Esophagus squamous epithelium (tissue), 5 donors: Measurements from ENCODE around the gene KRT72. TPM values are rescaled to one million over a fixed set of nuclear protein-coding genes. Genes with fewer than 3 reads are reported as not detected.

Experiments
- DNase-seq: peaks from one replicate; lab custom pipeline; 2025; lab: John Stamatoyannopoulos, UW
- H3K27ac ChIP-seq, 4 donors: fragments of 200-600 bp; sonication (generic); one replicate each; pipeline ENCODE4 v1.5.1; 2016 to 2019; ENCODE audit warnings: mild to moderate bottlenecking in 1 of 4
- H3K27me3 ChIP-seq, 4 donors: fragments of 200-600 bp; sonication (generic); 1 replicate in 3 of 4; 2 replicates in 1 of 4; pipeline versions ENCODE4 v1.5.1 to v1.6.0; 2017 to 2021; ENCODE audit warnings: antibody characterized with exemption in 1 of 4
- H3K36me3 ChIP-seq, 3 donors: fragments of 200-600 bp; sonication (generic); one replicate each; pipeline ENCODE4 v1.5.1; 2016 to 2019
- H3K4me1 ChIP-seq, 3 donors: fragments of 200-600 bp; sonication (generic); one replicate each; pipeline ENCODE4 v1.5.1; 2017 to 2019
- H3K4me3 ChIP-seq, 4 donors: fragments of 200-600 bp; sonication (generic); 1 replicate in 3 of 4; 2 replicates in 1 of 4; pipeline ENCODE4 v1.5.1; 2016 to 2019; ENCODE audit warnings: mild to moderate bottlenecking in 2 of 4, moderate library complexity in 1 of 4
- H3K9me3 ChIP-seq, 3 donors: fragments of 200-600 bp; sonication (generic); one replicate each; pipeline ENCODE4 v1.5.1; 2016 to 2019
- CTCF ChIP-seq, 6 experiments: fragments of 450-650 bp in 4 of 6; fragments of 200-600 bp in 2 of 6; sonication (generic) in 2 of 6; IDR thresholded peaks; one replicate each; pipeline ENCODE4 v1.5.1; 2016 to 2019; ENCODE audit warnings: antibody characterized with exemption in 6 of 6, mild to moderate bottlenecking in 4 of 6, moderate library complexity in 4 of 6
- POLR2A ChIP-seq, 4 donors: fragments of 450-650 bp; IDR thresholded peaks; one replicate each; pipeline ENCODE4 v1.6.1; 2017; ENCODE audit warnings: antibody characterized with exemption in 4 of 4, mild to moderate bottlenecking in 4 of 4, moderate library complexity in 3 of 4
- WGBS, 2 donors: methylation state at CpG; one replicate each; pipeline ENCODE4 v1.1.5; 2018; 5-methylcytosine and 5-hydroxymethylcytosine counted together
- intact Hi-C: fragments of 100-400 bp; cut with DNase I; formaldehyde crosslinking; loops from one replicate; pipeline ENCODE4 v1.15.0; 2022
- total RNA-seq, 4 donors: library from RNA; depleted of rRNA; stranded (reverse); fragments of >200 nt; gene quantifications; one replicate each; pipeline ENCODE4 v1.1.0, GENCODE V29; 2016
- donor health status: DM: yes; HTN: yes; CAD: no.

Gene KRT72
- total RNA-seq, 4 donors from 2014 or later, result not detected

- 95 to 100% methylated on average over 1 to 4 of the region's 9 CpGs for WGBS, 2 donors
- Histone ChIP-seq H3K4me1 (peaks cover 0 to 8% (median 0%) of the 10 kb centered on the region in 3 donors), H3K27me3 (peaks cover 0 to 38% (median 0%) of the 10 kb centered on the region in 4 donors), H3K36me3 (no peaks in the 10 kb centered on the region), H3K4me3 (no peak overlapping the region), H3K27ac (no peak overlapping the region), H3K9me3 (no peaks in the 10 kb centered on the region)
- TF ChIP-seq CTCF (IDR thresholded peaks at IDR 0.05) (no peak), POLR2A (IDR thresholded peaks at IDR 0.05) (no peak)
- no peak for DNase-seq
- intact Hi-C loops, result no loop called here
Measured at GRCh38 chr12:52615912-52616311, 14.6 kb upstream of the KRT72 start.

- WGBS, 2 donors, result 71 to 75% methylated on average over 3 of the region's 6 CpGs
- Histone ChIP-seq H3K9me3 (no peaks in the 10 kb centered on the region), H3K27me3 (peaks cover 0 to 44% (median 0%) of the 10 kb centered on the region in 4 donors), H3K4me3 (no peak overlapping the region), H3K36me3 (no peaks in the 10 kb centered on the region), H3K4me1 (peaks cover 0 to 8% (median 0%) of the 10 kb centered on the region in 3 donors), H3K27ac (no peak overlapping the region)
- DNase-seq, result no peak
- TF ChIP-seq CTCF (IDR thresholded peaks at IDR 0.05), result no peak
- no peak for TF ChIP-seq POLR2A (IDR thresholded peaks at IDR 0.05)
- intact Hi-C loops, result no loop called here
Measured at GRCh38 chr12:52615208-52615868, 14.1 kb upstream of the KRT72 start.

- no peak for DNase-seq
- Histone ChIP-seq H3K27ac (no peak overlapping the region), H3K4me3 (no peak overlapping the region), H3K4me1 (peaks cover 0 to 8% (median 0%) of the 10 kb centered on the region in 3 donors), H3K36me3 (no peaks in the 10 kb centered on the region), H3K9me3 (no peaks in the 10 kb centered on the region), H3K27me3 (peaks cover 0 to 49% (median 0%) of the 10 kb centered on the region in 4 donors)
- intact Hi-C loops, result no loop called here
- WGBS, 2 donors, result 70 to 93% methylated on average over 3 to 6 of the region's 10 CpGs
- TF ChIP-seq POLR2A (IDR thresholded peaks at IDR 0.05) (no peak), CTCF (IDR thresholded peaks at IDR 0.05) (no peak)
Measured at GRCh38 chr12:52614381-52615207, 13.3 kb upstream of the KRT72 start.

- 94% methylated on average over 7 of the region's 9 CpGs; no CpG with 5 or more reads in 1 of the 2 donors for WGBS, 2 donors
- DNase-seq, result no peak
Measured at GRCh38 chr12:52613384-52614030, 12.2 kb upstream of the KRT72 start.

More at GRCh38 chr12:52613384-52614030, 12.2 kb upstream of the KRT72 start:
- no peak for TF ChIP-seq CTCF (IDR thresholded peaks at IDR 0.05)
- no peak for TF ChIP-seq POLR2A (IDR thresholded peaks at IDR 0.05)
- peaks cover 0 to 52% (median 0%) of the 10 kb centered on the region in 4 donors for H3K27me3 ChIP-seq
- no peak overlapping the region for H3K4me3 ChIP-seq
- H3K27ac ChIP-seq, result no peak overlapping the region
- intact Hi-C loops, result no loop called here
- H3K4me1 ChIP-seq, result peaks cover 0 to 8% (median 0%) of the 10 kb centered on the region in 3 donors
- H3K36me3 ChIP-seq, result no peaks in the 10 kb centered on the region
- H3K9me3 ChIP-seq, result no peaks in the 10 kb centered on the region
